Measurements from ENCODE around the gene FCGBP.
"Not testable (repeated sequence)": the region's sequence is repeated elsewhere in the genome, so short reads cannot be mapped to it uniquely, and the experiment has no call there.

FCGBP gene

GRCh38 chr19:39892506-39892902 lies 41.9 kb downstream of the FCGBP start:
- not testable (repeated sequence) for DNase-seq (ENCODE audit: low spot score); FAIRE-seq

GRCh38 chr19:39891660-39892505 lies 42.6 kb downstream of the FCGBP start:
- FAIRE-seq; DNase-seq (ENCODE audit: low spot score): not testable (repeated sequence)

GRCh38 chr19:39890755-39891551 lies 43.5 kb downstream of the FCGBP start:
- DNase-seq (ENCODE audit: low spot score): no peak
- FAIRE-seq: no peak

- not testable (repeated sequence) for FAIRE-seq; DNase-seq (ENCODE audit: low spot score)
Measured at GRCh38 chr19:39889872-39890754, 44.3 kb downstream of the FCGBP start.

- not testable (repeated sequence) for FAIRE-seq; DNase-seq (ENCODE audit: low spot score)
Measured at GRCh38 chr19:39887456-39887951, 46.9 kb downstream of the FCGBP start.

- FAIRE-seq; DNase-seq (ENCODE audit: low spot score): not testable (repeated sequence)
Measured at GRCh38 chr19:39885821-39886554, 48.4 kb downstream of the FCGBP start.

- not testable (repeated sequence) for DNase-seq (ENCODE audit: low spot score); FAIRE-seq
Measured at GRCh38 chr19:39884721-39885120, 49.7 kb downstream of the FCGBP start.
